Activated CD4-positive, alpha-beta T cell treated with anti-CD3 and anti-CD28 coated beads, Interleukin-2, amount 50 U/mL, for 24 hours (primary cell): ENCODE data around the gene FCGR3B.
"Not testable (repeated sequence)": the region's sequence is repeated elsewhere in the genome, so short reads cannot be mapped to it uniquely, and the experiment has no call there.

Experiments
- DNase-seq, 2 donors: peaks; one replicate each; pipeline ENCODE4 v3.0.0-alpha.2; 2020; ENCODE audit warnings: low read depth in 1 of 2, low spot score in 1 of 2

The FCGR3B gene

DNA sequence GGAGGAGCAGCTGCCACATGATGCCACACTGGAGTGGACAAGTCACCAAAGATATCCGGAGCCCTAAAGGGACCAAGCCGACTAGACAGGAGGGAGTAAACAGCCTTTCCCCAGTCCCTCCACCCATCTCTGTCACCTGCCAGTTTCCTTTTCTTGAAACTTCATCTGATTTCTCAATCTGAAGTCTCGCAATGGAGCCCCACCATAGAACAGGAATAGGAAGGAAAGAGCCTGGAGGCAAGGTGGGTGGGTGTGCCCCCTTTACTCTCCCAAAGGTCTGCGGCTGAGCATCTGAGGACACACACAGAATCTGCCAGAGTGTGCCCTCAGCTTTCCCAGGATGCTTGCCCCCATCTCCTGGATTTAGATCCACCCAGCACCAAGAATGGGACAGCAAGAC, at the start of gene FCGR3B:
Gene FCGR3B, minus strand, starts transcription at position 101 of the 400 bp plus-strand sequence. Its CDS starts 82 bp downstream, at position 19.
- no peak for DNase-seq

DNA sequence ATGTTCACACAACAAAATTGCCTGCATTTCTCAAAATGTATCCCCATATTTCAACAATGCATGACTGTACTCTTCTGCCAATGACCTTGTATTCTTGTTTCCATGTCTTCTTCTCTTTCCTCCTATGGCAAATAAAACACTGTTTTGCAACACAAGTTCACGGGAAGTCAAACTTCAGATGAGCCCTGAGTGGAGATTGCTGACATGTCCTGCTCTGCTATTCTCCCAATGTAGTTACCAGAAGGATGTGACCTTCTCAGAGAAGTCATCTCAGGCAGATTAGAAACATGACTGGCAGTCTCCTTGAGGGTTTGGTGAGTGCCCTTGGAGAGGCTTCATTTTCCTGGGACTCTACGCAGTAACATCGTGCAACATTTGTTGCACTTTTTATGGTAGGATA, 47.5 kb upstream of the FCGR3B start:
- DNase-seq, result no peak

DNA sequence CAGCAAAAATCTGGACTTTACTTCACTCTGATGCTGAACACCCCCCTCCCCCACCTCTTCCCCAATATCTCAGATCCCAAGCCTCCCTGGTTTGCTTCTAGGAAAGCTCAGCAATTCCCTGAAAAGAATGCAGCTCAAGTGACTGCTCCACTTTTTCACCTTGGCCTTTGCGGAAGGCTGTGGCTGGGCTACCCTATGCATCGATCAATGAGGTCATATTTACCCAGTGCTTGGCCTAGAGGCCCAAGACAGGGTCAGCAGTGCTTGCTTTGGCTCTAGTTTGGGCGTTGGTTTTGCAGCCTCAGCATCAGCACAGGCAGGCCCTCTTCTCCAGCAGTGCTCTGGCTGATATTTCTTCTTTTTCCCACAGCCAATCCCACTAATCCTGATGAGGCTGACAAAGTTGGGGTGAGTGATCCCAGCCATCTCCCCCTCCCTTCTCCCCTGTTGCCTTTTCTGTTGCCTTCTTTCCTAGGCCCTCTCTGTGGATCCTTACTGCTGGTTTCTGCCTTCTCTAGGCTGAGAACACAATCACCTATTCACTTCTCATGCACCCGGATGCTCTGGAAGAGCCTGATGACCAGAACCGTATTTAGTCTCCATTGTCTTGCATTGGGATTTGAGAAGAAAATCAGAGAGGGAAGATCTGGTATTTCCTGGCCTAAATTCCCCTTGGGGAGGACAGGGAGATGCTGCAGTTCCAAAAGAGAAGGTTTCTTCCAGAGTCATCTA, 46.1 kb upstream of the FCGR3B start:
- no peak for DNase-seq

DNA sequence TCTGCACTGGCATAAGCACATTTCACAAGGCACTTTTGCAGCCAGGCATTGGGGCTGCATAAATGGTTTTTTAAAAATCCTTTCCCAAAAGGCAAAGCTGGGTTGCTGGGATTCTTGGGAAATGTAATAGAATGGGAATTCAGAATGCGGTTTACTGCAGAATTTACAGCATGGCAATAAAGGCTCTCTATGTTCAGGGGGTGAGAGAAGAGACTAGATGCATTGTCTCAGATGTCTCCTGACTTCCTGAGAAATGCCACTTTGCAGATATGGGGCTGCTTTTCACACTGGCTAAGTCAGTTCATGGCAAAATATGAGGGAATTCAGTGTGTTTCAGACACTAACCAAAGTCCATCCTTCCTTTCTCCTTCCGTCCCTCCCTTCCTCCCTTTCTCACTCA, 45.5 kb upstream of the FCGR3B start:
- DNase-seq, result no peak

DNA sequence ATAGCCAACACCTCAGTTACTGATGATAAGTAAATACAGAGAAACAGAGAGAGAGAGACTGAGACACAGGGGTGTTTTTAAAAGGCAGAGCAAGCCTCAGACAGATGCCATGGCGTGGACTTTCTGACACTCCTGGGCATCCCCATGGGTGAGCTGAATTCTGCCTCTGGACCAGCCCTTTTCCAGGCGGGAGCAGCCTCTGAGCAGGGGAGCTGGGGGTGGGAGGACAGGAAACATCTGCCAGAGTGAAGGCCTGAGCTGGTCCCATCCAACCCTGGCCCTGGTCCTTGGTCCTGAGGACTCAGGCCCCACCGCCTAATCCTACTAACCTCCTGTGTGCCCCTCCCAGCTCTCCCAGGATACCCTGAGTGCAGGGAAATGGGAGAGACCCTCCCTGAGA, 43.9 kb upstream of the FCGR3B start:
- DNase-seq, result not testable (repeated sequence)

DNA sequence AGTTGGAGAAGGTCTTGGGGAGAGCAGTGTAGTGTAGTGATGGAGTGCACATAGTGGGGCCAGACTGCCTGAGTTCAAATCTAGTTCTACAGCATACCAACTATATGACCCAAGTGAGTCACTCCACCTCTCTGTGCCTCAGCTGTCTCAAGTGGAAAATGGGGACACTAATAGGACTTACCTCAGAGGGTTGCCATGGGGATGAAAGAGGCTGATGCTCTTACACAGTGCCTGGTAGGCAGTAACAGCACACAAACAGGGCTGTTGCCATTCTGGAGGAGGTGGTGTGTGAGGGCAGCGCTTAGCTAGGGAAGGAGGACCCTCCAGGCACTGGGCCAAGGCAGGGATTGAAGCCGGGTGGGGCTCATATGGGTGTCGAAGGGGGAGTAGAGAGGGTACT, 43.5 kb upstream of the FCGR3B start:
- not testable (repeated sequence) for DNase-seq

DNA sequence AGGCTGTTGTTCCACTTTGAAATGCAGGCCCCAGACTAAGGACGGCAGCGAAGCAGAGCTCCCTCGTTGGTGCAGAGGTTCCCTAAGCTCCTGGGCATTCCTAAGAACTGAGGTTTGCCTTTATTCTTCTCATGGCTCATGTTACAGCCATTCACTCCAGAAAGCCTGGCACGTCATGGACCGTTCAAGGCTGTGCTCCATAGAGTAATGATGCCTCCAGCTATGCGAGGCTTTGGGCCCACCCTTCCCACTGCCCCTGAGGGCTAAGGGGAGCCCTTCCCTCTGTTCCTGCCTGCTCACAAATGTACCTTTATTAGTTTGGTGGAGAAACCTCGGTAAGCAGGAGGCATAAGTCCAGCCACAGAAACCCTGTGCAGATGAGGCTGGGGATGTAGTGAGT, 42.5 kb upstream of the FCGR3B start:
- not testable (repeated sequence) for DNase-seq

DNA sequence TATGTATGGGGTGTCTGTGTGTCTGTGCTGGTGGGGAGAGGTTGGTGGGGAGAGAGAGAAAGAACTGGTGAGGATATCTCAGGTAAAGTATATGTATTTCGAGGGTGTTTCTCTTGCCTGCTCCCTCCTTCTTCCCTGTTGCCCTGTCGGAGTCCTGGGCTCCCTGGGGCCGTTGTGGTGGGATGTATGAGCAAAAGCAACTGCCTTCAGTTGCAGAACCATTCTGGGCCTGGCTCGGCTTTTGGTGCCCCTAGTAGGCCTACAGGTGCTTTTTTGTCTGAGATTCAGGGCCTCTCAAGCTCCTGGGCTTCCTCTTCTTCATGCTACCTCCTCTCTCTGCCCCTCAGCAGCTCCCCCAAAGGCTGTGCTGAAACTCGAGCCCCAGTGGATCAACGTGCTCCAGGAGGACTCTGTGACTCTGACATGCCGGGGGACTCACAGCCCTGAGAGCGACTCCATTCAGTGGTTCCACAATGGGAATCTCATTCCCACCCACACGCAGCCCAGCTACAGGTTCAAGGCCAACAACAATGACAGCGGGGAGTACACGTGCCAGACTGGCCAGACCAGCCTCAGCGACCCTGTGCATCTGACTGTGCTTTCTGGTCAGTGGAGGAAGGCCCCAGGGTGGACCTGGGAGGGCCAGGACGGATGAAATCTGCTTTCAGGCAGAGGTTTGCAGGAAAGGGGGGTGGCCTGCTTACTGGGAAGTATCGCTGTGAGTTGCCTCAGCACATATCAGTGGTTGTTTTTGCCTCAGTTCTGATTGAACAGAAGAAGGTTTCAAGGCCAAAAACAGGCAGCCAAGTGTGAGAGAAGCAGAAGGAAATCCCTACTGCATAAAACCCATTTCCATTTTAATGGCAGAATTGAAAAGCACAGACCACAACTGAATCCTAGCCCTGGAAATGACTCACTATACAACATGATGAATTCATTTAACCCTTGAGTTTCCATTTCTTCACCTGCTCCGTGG, 40.4 kb upstream of the FCGR3B start:
- DNase-seq, result not testable (repeated sequence)

DNA sequence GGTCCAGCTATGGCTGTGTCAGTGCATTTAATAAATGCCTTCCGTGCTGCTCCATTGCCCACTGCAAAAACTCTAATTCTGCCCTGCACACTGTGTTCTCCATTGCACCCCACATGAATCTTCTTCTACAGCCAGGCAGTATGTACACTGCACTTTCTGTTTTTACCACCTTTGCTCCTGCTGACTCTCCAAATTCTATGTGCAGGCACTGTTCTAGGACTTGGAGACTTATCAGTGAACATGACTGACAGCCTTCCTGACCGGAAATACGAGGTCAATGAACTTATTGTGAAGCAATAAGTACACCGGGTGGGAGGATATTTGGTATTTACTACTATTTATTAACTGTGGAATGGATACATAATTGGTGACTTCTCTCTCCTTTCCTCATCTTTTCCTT, 33.7 kb upstream of the FCGR3B start:
- not testable (repeated sequence) for DNase-seq

DNA sequence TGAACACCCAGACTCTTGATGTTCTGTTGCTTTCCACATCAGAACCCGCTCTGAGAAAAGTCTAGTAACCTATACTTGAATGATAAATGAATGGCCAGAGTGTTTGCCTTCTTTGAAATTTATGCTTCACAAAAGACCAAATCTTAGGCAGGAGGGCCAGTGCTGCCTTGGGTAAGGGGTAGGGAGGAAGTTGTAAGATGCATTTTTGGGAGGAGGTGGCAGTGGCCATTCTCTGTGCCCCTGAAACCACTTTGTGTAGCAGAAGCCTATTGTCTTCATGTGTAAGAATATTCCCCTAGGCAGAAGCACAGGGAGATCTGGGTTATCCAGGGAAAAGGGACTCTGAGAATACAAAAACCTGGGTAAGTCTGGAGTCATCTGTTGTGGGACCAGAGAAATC, 32.6 kb upstream of the FCGR3B start:
- DNase-seq, result not testable (repeated sequence)

DNA sequence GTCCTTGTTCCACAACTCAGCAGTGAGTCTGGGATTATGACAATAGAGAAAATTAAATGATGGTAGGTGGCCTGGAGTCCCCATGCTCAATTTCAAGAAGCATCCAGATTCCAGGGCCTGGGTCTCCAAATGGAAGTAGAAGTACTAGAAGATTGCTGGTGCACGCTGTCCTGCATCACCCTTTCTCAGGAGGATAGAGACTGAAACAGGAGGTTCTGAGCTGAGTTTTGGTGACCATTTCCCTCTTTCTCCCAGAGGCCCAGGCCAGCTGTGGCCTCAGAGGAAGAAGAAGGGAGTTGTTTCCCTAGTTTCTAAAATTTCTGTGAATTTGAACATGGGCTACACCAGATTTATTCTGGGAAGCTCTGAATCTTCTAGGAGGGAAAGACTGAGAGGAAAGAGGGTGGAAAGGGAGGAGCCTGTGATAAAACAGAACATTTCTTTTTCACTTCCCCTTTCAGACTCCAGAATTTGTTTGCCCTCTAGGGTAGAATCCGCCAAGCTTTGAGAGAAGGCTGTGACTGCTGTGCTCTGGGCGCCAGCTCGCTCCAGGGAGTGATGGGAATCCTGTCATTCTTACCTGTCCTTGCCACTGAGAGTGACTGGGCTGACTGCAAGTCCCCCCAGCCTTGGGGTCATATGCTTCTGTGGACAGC, 31.8 kb upstream of the FCGR3B start, which contains the start of gene FCGR2B:
Gene FCGR2B, plus strand, starts transcription at position 460 of the 656 bp plus-strand sequence. Its CDS starts 99 bp downstream, at position 559.
- DNase-seq, result not testable (repeated sequence)

DNA sequence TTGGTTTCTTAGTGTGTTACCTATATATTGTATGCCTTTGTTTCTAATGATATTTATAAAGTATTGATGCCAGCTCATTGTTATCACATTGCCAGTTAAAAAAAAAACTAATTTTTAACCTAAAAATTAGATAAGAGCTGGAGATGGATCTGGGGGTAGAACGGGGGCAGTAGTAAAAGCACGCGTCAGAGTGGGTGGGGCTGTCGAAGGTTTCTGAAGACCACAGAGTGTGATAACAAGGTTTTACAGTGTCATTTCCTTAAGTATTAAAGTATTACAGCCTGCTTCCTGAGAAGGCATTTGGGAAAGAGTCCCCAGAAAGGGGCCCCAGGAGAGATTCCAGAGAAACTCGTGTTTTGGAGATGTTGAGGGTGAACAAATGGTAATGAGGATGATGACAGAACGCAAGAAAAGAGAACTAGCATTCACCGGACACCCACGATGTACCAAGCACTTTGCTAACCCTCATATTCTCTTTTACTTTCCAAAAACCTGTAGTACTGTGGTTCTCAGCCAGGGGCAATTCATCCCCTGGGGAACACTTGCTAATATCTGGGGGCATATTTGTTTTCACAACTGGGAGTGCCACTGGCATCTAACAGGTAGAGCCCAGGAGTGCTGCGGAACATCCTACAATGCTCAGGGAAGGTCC, 30.8 kb upstream of the FCGR3B start:
- not testable (repeated sequence) for DNase-seq

DNA sequence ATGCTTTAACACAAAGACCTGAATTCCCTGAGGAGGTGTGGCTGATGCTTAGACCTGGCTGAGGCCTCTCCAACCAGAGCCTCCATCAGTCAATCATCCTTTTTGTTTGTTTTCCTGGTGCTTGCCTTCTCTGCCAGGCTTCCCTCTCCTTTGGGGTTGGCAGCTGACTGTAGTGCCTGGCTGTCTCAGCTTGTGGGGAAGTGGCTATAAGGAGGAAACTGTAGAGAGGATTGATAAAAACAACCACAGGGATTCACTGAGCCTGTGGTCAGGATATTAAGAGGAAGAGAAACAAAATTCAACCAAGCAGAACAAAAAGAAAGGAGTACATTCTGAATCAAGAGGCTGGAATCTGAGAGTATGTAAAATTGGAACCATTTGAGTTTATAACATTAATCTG, 27.5 kb upstream of the FCGR3B start:
- DNase-seq, result not testable (repeated sequence)

DNA sequence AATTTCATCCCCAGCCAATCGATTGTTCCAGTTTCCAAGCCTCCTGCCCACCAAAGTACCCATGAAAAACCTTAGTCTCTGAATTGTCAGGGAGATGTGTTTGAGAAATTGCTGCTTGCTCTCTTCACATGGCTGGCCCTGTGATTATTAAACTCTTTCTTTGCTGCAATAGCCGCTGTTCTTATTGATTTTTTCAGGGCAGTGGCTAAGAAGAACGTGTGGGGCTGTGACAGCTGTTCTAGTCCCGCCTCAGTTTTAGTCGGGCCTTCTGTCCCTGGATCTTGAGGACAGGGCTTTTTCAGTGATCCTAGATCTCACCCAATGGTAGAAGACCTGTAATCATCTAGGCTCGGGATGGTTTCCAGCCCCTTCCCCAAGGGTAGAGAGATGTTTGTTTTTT, 23.0 kb upstream of the FCGR3B start:
- DNase-seq, result not testable (repeated sequence)

DNA sequence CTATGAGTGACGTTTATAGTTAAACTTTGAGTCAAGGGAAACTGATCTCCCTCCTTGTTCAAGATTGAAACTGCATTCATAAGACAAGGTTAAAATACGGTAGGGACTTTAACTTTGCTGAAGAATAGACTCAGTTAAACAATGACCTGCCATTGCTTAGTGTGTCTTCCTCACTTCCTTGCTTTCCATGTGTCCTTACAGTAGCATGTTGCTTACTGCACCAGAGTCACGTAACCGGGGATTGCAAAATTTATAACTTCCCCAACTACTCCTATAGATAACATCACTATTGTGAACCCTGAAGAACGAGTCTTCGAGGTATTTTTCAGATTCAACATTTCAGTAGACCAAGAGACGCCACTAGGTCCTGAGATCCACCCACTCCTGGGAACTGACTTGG, 22.6 kb upstream of the FCGR3B start:
- not testable (repeated sequence) for DNase-seq

DNA sequence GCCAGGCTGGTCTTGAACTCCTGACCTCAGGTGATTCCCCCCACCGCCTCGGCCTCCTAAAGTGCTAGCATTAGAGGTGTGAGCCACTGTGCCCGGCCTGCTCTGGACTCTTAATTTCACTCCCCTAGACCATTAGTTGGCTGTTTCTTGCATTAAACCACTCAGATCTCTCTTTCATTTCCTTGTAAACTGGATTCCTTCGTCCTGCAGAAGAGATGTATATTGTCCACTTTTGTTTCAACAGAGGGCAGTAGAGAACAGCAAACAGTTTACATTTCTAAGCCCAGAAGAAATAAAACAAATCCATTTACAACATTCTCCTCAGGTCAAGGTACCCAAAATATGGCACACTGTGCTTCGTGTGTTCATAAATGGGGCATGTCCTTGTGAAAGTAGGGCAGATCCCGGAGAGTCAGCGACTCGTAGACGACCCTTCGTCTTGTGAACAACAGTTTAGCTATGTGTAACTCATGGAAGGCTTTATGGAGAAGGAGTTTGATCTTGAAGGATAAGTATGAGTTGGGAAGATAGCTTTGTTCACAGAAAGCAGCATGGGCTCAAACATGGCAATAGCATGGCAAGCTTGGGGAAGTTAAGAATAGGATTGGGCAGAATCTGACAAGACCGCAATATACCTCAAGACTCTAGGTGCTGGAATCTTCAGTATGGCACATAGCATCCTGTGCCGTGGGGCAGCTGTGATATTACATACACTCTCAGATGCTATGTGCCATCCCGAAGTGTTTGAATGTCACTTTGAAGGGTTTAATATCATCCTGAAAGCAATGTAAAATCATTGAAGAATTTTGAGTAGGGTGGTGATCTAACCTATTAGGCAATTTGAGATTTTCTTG, 16.8 kb upstream of the FCGR3B start:
- not testable (repeated sequence) for DNase-seq

DNA sequence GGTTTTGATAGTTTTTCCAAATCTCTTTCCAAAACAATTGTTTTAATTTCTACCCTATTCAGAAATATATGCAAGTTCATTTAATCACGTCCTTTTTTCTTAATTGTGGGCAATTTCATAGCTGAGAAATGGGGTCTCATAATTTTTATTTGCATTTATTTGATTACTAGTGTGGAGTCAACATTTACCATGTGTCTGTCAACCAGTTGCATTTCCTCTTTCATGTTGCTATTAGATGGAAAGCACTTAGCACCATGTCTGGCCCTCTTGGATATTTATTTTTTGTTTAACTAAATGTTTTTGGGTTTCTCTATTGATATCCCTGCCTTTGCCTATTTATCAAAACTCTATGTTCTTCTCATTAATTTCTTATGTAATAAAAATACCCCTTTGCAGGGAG, 13.9 kb upstream of the FCGR3B start:
- DNase-seq, result not testable (repeated sequence)

DNA sequence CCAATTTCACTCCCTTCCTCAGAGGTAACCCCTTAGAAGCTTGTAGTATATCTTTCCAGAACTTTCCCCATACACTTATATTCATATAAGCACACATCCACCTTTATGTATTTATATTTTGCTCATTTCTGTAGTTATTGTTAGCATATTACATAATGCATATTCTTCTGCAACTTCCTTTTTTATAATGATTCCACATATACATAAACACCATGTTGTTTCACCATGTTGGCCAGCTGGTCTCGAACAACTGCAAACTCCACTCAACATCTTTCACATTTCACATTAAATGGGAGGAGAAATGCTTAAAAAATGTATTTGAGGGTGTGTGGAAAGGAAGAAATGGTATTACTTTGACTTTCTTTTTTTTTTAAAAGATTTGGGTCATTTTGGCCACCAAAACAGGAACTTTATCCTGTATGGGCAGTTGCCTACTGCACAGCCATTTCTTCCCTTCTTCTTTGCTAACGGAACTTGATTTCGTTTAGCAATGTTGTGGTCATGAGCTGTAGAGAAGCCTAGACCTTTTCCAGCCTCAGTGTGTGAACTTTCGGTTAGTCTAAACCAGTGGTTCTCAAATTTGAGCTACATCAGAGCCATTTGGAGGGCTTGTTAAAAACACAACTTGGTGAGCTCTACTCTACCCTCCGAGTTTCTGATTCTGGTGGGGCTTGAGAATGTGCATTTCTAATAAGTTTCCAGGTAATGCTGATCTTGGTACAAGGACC, 12.7 kb upstream of the FCGR3B start:
- not testable (repeated sequence) for DNase-seq

DNA sequence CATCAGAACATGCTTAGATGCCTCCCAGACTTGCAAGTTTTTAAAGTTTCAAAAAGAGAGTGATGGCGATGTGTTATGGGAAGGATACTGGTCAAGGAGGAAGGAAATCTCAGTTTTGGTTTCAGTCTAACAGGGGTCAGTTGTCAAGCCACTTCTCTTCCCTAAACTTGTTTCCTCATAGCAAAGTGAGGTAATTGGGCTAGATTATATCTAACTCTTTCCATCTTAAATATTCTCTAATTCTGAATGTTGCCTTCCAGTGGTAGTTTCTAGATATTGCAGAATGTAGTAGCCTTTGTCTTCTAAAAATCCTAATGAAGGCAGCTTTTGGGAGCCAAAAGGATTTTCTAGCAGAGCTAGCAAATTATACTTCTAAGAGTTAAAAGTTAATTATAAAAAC, 11.7 kb upstream of the FCGR3B start:
- DNase-seq, result not testable (repeated sequence)
